Measurements from ENCODE around the gene NHERF1. TPM values are rescaled to one million over a fixed set of nuclear protein-coding genes. Genes with fewer than 3 reads are reported as not detected.

NHERF1 gene
- total and polyA plus RNA-seq, 9 of the 15 experiments (the other 6 are each of a cell fraction or from before 2014, with no cell fraction given) = 11.4 to 79.9 (median 36.9) TPM

- no peak for TF ChIP-seq PHF20 (IDR thresholded peaks at IDR 0.05; ENCODE audit: partially characterized antibody)
Observed at GRCh38 chr17:74792586-74793105, 44.2 kb downstream of the NHERF1 start (continued).

- Histone ChIP-seq H3K79me2 (ENCODE audit: control insufficient read depth, insufficient read depth, low read length) (no peaks in the 10 kb centered on the region), H3K36me3 (ENCODE audit: control insufficient read depth, insufficient read depth, low read length) (peaks cover 37% of the 10 kb centered on the region; the same call in 1 of the 3 replicates), H3K4me3 (no peak overlapping the region), H3K27ac (ENCODE audit: extremely low read depth, low read depth, low read length) (no peak overlapping the region), H3K4me1 (replicated peaks in 1 of 2; ENCODE audit: control insufficient read depth in 2 of 2, insufficient read depth in 2 of 2, low read length in 2 of 2) (peaks cover 0 to 5% of the 10 kb centered on the region in 2 experiments; a peak in 1 of 5 replicates), H3K4me2 (ENCODE audit: insufficient read depth, low read length) (no peak overlapping the region), H2AFZ (ENCODE audit: low read depth, low read length) (no peak overlapping the region), H3K27me3 (ENCODE audit: control insufficient read depth in 2 of 2, insufficient read depth in 2 of 2, low read length in 2 of 2) (no peaks in the 10 kb centered on the region), H3K9me3 (replicated peaks; ENCODE audit: control insufficient read depth, insufficient read depth, low read depth, low read length) (no peaks in the 10 kb centered on the region), H3K9ac (ENCODE audit: insufficient read depth in 1 of 2, low read depth in 2 of 2, low read length in 2 of 2) (no peak overlapping the region; a peak in 1 of 4 replicates), H3K9me1 (ENCODE audit: control insufficient read depth, insufficient read depth, low read length) (no peaks in the 10 kb centered on the region), H4K20me1 (replicated peaks; ENCODE audit: control insufficient read depth, insufficient read depth, low read length) (0 out of 2 replicates have a peak, but pooled peaks cover 9% of the 10 kb centered on the region)
- in situ Hi-C loops (cut with MboI) (no loop called here), intact Hi-C loops (cut with micrococcal nuclease) (no loop called here)
- ChIA-PET CTCF (ENCODE audit: low intra/inter-chr PET ratio) (interaction anchor here (5.8 kb wide), 1 partner anchor 164 kb away, joined by 70 read pairs; no protein-coding TSS in a partner anchor), POLR2A (interaction anchor here (0.6 to 1.1 kb wide), 3 partner anchors 9 to 565 kb away, joined by 3 read pairs; no protein-coding TSS in a partner anchor)
- no TSS peak for BruUV-seq (replicated peaks)
- no peak for FAIRE-seq
- TF ChIP-seq ZBTB33 (CRISPR knock-in tag; IDR thresholded peaks at IDR 0.05) (peak; percentile 64; the same call in 1 of the 2 replicates), ZSCAN32 (CRISPR knock-in tag; IDR thresholded peaks at IDR 0.05) (no peak)
- TF ChIP-seq, protein P1, sequence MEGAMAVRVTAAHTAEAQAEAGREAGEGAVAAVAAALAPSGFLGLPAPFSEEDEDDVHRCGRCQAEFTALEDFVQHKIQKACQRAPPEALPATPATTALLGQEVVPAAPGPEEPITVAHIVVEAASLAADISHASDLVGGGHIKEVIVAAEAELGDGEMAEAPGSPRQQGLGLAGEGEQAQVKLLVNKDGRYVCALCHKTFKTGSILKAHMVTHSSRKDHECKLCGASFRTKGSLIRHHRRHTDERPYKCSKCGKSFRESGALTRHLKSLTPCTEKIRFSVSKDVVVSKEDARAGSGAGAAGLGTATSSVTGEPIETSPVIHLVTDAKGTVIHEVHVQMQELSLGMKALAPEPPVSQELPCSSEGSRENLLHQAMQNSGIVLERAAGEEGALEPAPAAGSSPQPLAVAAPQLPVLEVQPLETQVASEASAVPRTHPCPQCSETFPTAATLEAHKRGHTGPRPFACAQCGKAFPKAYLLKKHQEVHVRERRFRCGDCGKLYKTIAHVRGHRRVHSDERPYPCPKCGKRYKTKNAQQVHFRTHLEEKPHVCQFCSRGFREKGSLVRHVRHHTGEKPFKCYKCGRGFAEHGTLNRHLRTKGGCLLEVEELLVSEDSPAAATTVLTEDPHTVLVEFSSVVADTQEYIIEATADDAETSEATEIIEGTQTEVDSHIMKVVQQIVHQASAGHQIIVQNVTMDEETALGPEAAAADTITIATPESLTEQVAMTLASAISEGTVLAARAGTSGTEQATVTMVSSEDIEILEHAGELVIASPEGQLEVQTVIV (CRISPR knock-in tag; IDR thresholded peaks at IDR 0.05; ENCODE audit: borderline replicate concordance) = no peak
- WGBS (ENCODE audit: insufficient coverage, low coverage, missing lambda C conversion rate) = 72% methylated on average over 18 of the region's 18 CpGs
- no peak for DNase-seq (ENCODE audit: extremely low read depth in 1 of 4, low spot score in 3 of 4)
- ATAC-seq = no peak
Observed at GRCh38 chr17:74795327-74796020, 47.0 kb downstream of the NHERF1 start.
